ENCODE measurements around the gene UGT1A7.
"Not testable (repeated sequence)": the region's sequence is repeated elsewhere in the genome, so short reads cannot be mapped to it uniquely, and the experiment has no call there.

DNA sequence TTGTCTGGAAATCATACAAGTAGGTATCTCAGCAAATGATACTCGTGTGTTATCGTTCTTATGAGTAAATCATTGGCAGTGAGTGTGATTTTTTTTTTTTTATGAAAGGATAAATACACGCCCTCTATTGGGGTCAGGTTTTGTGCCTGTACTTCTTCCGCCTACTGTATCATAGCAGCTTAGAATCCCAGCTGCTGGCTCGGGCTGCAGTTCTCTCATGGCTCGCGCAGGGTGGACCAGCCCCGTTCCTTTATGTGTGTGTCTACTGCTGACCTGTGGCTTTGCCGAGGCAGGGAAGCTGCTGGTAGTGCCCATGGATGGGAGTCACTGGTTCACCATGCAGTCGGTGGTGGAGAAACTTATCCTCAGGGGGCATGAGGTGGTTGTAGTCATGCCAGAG is 45.4 kb upstream of the UGT1A7 start, which contains the start of gene UGT1A10:
- not testable (repeated sequence) for TF ChIP-seq EZH2phosphoT487 (IDR thresholded peaks at IDR 0.05; ENCODE audit: borderline replicate concordance); CTCF (conservative IDR thresholded peaks at IDR 0.05; ENCODE audit: low read length)

All from Loucy (cell line).